AG08396 (cell line): Measurements from ENCODE around the gene KRT16.
"Not testable (repeated sequence)": the region's sequence is repeated elsewhere in the genome, so short reads cannot be mapped to it uniquely, and the experiment has no call there.

Source experiments
- DNase-seq: peaks from one replicate; pipeline ENCODE4 v3.0.0; 2012; ENCODE audit warnings: low spot score, mixed read lengths

The KRT16 gene

GRCh38 chr17:41612376-41613160, at the start of gene KRT16:
KRT16 (minus strand) TSS chr17:41612767; CDS start chr17:41612688, 79 bp downstream.
- DNase-seq, result not testable (repeated sequence)

- DNase-seq, result no peak
Measured at GRCh38 chr17:41660221-41660711, 47.7 kb upstream of the KRT16 start.

- no peak for DNase-seq
Measured at GRCh38 chr17:41659427-41660212, 47.1 kb upstream of the KRT16 start.

DNA sequence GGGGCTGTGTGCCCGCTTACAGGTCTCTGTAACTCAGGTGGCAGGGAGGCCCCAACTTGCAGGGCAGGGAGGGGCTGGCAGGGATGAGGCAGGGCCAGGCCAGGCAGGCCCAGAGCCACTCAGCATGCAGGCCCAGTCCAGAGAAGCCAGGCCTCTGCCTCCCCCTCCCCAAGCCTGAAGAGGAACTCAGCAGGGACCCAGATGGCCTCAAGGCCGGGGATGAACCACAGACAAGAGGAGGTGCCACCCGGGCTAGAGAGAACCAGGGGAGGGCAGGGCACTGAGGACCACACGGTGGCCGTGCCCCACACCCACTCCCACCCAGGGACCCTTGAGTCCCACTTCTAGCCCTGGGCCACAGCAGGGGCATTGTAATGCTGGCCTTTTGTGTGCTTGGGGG, 46.3 kb upstream of the KRT16 start:
- no peak for DNase-seq

GRCh38 chr17:41657936-41658335, 45.4 kb upstream of the KRT16 start:
- no peak for DNase-seq

DNA sequence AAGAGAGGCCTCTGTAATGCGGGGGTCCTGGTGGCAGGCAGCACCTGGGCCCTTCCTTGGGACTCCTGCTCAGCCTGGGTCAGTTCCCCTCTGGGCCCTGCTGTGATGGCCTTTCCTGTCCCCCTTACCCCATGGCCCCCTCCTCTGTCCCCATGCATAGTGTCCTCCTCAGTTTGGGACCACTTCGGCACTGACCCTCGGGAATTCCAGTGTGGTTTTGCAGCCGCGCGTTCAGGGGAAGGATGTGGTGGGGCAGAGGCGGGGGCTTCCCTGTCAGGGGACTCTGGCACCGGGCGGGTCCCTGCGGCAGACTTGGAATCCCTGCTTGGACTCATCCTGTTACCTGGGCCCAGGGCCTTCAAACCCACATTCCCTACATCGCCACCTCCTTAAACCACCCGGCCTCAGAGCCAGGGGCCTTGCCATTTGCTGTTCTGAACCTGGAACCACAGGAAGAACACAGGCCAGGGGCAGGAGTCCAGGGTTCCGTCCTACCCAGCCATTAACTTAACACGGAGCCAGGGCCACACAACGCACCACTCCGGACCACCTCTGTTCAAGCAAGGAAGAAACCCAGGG, 44.7 kb upstream of the KRT16 start:
- no peak for DNase-seq

GRCh38 chr17:41656249-41657023, 43.9 kb upstream of the KRT16 start:
- no peak for DNase-seq

- DNase-seq, result no peak
Measured at GRCh38 chr17:41655611-41656111, 43.1 kb upstream of the KRT16 start.

GRCh38 chr17:41654678-41655607, 42.4 kb upstream of the KRT16 start:
- DNase-seq, result no peak

DNA sequence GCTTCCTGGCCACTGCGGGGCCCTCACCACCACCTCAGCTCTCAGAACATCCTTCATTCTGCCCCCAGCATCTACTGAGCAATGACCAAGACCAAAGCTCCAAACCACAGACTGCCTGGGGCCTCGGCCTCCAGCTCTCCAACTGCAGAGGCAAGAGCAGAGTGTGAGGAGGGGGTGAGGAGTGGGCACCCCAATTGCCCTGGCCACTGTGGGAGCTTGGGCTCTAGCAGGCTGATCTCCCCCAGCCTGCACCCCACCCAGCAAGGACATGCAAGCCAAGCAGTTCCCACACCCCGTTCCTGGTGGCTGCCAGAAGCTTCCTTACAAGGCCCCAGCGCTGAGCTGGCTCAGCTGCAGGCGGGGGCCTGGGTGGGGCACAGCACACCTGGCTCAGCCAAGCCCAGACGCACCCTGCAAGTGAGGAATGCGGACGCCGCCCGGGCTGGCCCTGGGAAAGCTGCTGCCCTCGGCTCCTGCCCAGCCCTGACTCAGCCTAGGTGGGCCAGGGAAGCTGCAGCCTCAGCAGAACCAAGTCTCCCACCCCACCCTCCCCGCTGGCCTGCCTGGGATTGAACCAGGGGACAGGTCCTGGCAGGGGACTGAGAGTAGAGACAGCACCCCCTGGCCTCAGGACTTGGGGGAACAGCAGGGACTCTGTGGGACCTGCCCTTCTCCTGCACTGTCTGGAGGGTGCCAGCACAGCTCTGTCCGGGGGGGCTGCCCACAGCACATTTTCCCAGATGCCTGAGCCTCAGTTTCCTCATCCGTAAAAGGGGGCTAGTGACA, 41.5 kb upstream of the KRT16 start:
- DNase-seq, result no peak

DNA sequence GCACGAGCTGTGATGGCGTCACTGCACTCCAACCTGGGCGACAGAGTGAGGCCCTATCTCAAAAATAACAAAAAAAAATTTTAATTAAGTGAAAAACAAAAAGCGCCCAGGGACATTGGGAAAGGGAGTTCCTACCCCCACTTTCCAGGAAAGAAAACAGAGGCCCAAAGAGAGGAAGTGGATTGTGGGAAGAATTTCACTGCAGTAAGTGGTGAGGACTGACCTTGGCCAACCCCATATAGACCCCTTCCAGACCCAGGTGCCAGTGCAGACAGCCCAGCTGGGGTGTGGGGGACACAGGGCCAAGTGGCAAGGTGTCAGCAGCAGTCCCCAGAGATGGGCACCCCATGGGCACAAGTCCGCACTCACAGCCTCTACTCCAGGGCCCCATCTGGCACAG, 40.9 kb upstream of the KRT16 start:
- no peak for DNase-seq

DNA sequence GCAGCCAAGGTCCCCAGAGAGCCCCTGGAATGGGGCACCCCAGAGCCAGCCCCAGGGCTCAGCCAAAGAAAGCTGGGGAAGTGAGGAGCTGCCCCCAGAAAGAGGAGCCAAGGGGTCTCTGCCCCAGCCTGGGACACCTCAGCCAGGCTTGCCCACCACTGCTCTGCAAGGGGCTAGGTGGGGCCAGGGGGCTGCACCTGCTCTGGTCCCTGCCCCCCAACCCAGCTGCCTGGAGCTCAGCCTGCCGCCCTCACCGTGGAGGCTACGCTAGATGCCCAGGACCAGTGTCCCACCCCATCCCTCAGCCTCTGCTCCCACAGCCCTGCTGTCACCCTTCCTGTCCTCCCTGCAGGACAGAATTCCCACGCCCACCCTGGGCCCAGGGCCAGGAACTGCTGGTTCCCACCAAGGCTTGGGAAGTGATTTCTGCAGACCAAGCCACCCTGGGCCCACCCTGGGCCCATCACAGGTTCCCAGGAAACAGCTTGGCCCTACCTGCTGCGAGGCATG, 39.9 kb upstream of the KRT16 start:
- DNase-seq, result no peak

DNA sequence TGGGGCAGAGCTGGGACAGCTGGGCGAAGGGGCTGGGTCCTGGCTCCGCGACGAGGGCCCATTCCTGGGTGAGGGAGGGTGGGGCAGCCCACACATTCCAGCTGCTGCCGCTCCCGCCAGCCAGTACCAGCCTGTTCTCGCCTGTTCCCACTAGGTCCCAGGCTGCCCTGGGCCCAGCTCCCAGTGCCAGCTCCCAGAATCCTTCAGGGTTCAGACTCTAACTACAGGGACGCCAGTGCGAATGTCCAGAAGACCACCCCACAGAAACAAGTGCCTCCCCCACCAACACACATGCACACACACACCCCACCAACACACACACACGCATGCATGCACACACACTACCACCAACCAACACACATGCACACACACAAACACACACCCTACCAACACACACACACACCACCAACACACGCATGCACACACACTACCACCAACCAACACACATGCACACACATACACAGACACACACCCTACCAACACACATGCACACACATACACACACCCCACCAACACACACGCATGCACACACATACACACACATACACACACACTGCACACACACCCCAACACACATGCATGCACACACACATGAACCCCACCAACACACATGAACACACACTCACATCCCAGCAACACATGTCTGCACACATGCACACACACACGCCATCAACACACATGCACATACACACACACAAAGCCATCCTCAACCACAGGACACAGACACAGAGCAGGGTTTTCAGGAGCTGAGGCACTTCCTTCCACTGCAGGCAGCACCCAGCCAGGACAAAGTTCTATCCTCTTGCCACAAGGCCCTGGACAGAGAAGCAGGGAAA, 39.3 kb upstream of the KRT16 start:
- peak; percentile 51 for DNase-seq

DNA sequence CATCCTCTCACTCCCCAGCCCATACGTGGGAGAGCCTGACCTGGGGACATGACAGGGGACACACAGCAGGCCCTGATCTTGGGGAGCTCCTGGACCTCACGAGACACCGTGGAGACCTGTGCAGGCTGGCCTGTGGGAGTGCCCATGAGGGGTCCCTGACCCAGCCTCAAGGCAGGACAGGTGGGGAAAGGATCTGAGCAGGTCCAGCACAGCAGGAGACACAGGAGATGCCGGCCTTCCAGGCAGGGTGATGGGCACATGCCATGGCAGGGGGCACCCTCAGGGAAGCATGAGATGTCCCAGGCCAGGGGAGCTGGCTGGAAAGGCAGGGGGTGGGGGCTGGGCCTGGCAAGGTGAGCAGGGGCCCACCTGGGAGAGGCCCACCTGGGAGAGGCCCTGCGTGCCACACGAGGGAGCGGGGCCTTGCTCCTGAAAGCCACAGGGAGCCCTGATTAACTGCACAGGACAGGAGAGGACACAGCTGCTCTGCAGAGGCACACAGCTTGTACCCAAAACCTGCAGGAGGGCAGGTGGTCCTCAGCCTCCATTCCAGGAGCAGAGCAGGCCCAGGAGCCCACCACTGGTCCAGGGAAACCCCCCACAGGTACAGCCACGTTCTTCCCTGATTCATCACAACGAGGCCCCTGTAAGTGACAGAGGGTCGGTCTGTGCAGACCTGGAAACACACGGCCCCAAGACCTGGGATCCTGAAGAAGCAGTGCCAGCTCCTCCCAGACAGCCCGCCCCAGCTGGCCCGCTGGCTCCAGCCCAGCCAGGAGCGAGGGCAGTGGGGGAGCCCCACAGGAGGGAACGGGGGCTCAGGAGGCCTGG, 38.4 kb upstream of the KRT16 start:
- no peak for DNase-seq

GRCh38 chr17:41649923-41650519, 37.5 kb upstream of the KRT16 start:
- no peak for DNase-seq

GRCh38 chr17:41648411-41649195, 36.0 kb upstream of the KRT16 start:
- peak; percentile 91 for DNase-seq
